Bone marrow (tissue), 2 donors: ENCODE results near the gene MED12L.
"Not testable (repeated sequence)": the region's sequence is repeated elsewhere in the genome, so short reads cannot be mapped to it uniquely, and the experiment has no call there.

Experiments
- DNase-seq, 2 donors: peaks; one replicate each; lab custom pipeline; 2025; lab: John Stamatoyannopoulos, UW

MED12L gene

GRCh38 chr3:151236736-151237135 is 151.3 kb downstream of the MED12L start:
- DNase-seq: no peak

DNA sequence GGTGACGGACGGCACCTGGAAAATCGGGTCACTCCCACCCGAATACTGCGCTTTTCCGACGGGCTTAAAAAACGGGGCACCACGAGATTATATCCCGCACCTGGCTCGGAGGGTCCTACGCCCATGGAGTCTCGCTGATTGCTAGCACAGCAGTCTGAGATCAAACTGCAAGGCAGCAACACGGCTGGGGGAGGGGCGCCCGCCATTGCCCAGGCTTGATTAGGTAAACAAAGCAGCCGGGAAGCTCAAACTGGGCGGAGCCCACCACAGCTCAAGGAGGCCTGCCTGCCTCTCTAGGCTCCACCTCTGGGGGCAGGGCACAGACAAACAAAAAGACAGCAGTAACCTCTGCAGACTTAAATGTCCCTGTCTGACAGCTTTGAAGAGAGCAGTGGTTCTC is 156.5 kb downstream of the MED12L start:
- DNase-seq: not testable (repeated sequence)

GRCh38 chr3:151248772-151249337 is 163.4 kb downstream of the MED12L start:
- DNase-seq: no peak

DNA sequence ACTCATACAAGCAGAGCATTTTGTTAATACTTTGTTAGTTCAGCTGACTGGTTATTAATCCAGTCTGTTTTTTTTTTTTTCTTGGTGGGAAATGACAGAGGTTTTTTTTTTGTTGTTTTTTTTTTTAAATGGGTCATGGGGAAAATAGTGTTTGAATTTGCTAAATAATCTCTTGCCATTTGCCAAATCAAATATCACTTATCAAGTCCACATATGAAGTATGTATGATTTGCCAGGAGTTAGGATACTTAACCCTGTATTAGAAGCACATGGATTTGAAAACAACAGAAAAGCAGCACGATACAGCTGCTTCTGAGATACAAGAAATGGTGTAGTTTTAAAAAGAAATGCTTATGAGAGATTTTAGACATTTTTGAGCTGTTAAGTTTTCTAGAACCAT is 171.3 kb downstream of the MED12L start:
- DNase-seq: no peak

DNA sequence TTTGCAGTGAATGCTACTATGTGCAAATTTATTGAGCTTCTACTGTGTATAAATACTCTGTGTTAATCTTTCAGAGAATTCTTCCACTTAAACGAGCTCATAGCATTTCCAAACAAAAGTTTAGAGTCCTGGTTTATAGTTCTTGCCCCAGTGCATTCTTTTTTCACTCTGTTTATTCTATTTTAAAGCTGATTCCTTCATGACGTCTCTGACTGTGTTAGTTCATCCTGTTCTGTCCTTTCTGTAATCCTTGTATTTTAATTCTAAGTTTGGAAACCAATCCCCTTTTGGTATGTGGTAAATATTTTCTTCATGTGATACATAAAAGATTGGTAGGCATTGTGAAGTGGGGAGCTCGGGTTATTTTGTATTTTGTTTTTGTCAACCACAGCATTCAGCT is 174.2 kb downstream of the MED12L start:
- no peak for DNase-seq

- no peak for DNase-seq
Observed at GRCh38 chr3:151262871-151263525, 177.5 kb downstream of the MED12L start.

DNA sequence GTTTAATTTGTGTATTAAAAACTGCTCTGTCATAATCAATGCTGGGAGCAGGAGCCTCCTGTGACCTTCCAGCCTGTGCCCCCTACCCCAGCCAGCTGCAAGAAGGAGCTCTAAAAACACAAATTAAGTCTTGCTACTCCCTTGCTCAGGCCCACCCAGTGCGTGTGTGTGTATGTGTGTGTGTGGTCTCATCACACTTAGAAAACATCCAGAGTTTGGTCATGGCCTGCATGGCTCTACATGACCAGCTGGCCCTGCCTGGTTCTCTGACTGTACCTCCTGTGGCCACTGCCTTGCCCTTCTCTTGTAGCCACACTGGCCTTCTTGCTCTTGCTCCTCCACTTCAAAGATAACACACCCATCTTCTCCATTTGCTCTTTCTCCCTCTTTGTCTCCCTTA is 179.1 kb downstream of the MED12L start:
- no peak for DNase-seq

DNA sequence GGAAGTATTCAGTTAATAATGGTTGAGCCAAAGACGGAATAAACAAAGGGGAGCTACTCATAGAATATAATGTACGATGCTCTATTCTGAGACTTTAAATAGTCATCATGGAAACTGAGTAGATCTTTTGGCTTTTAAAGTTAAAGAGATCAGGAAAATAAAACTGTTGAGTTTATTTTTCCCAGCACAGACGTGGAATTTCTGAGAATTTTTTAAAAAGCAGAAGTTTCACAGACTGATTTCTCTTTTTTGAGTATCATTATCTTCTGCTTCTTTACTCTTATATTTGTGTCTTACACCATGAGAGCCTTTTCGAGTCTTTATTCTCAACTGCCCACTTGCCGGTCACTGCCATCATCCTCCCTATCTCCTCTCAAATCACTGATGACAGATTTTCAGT is 179.7 kb downstream of the MED12L start:
- DNase-seq: no peak

- DNase-seq: peak; percentile 7 to 92
Observed at GRCh38 chr3:151265866-151266265, 180.4 kb downstream of the MED12L start.

DNA sequence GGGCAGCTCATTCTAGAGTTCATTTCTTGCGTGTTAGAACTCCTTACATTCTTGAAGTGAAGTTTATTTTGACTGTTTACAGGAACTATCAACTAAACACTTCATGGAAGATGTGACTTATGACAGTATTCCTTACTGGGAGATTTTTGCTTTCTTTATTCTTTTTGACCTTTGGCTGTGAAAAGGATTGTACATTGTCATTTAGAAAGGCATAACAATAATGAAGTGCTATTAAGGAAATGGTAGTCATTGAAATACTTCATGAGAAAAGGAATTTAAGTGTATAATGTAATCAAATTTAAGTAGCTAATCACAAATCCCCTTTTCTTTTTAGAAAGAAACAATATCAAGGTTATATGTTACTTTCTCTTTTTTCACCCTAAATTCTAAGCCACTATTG is 181.6 kb downstream of the MED12L start:
- DNase-seq: no peak

GRCh38 chr3:151268267-151269235 is 183.1 kb downstream of the MED12L start:
- DNase-seq: no peak

DNA sequence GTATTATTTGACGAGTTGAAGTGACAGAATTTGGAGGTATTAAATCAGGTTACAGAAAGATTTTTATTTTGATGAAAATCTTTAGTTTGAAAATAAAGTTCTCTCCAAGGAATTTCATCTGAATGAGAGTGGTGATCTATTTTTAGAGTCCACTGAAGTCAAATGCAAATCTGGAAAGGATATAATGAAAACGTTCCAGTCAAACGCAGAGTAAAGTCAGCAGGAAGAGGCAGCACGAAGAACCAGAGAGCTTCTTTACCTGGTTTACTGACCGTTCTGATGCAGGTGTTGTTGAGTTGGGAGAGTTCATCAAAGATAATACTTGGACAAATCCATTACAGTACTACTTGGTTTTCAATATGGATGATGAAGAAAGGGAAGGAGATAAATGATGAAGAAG is 184.2 kb downstream of the MED12L start:
- DNase-seq: no peak

DNA sequence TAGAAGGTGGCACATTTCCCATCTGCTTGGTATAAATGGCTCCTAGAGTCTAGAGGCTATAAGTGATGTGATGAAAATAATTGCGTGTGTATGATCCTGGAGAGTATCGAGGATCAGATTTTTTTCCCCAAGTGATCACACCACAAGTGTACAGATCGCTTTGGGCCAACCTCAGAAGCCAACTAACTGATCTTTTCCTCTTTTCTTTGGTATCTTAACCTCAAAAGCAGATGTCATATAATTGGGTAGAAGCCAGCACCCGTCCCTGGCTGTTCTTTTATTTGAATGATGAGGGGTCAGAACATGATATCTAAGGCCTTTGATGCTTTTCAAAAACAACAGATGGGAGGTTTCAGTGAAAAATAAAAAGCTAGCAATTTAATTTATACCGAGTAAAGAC is 189.6 kb downstream of the MED12L start:
- peak in 1 of 2 donors; percentile 8 for DNase-seq

- no peak for DNase-seq
Observed at GRCh38 chr3:151276038-151276686, 190.7 kb downstream of the MED12L start.

DNA sequence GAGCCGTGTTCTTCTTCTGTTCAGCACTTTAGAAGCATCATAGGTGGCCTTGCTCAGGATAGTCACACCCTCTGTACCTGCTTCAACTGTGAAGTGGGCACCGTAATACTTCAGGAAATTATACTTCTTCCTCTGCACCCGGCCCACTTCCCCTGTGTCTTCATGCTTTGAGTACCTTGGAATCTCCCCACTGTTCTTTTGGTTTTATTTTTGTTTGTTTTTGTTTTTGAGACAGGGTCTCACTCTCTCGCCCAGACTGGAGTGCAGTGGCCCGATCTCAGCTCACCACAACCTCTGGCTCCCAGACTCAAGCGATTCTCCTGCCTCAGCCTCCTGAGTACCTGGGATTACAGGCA is 191.2 kb downstream of the MED12L start:
- no peak for DNase-seq

- peak in 1 of 2 donors; percentile 93 for DNase-seq
Observed at GRCh38 chr3:151278230-151278629, 192.8 kb downstream of the MED12L start, which contains the start of gene P2RY14. Gene P2RY14 (minus strand): TSS chr3:151278542. CDS start chr3:151214316, 64,226 bp downstream.

- DNase-seq: no peak
Observed at GRCh38 chr3:151281671-151282324, 196.3 kb downstream of the MED12L start.

- peak in 1 of 2 donors; percentile 73 for DNase-seq
Observed at GRCh38 chr3:151282921-151283320, 197.5 kb downstream of the MED12L start.

- DNase-seq: no peak
Observed at GRCh38 chr3:151283387-151283786, 197.9 kb downstream of the MED12L start.

DNA sequence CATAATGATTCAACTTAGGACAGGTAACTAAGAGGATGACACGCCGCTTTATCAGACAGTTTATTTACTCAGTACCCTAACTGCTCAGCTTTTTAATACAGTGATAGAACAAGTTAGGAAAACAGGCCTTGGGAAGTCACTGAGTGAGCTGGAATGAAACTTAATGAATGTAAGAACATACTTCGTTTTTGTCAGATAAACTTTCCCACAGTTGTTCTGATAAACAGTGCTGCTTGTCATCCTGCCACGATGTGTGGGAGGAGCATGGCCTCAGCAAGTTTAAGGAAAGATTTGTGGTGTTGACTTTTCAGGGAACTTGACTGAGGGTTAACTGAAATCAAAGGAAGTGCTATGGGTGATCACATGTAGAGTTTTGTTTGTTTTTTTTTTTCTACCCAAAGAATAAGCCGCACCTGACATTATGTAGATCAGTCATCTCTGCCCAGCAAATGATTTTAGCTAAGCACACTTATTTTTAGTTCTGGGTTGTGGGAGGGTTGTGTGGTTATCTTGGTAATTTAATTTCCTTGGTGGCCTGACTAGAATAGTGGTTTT is 198.5 kb downstream of the MED12L start:
- no peak for DNase-seq

GRCh38 chr3:151285940-151286339 is 200.5 kb downstream of the MED12L start:
- DNase-seq: no peak
